ENCODE measurements around the gene GLP1R.

GLP1R gene

DNA sequence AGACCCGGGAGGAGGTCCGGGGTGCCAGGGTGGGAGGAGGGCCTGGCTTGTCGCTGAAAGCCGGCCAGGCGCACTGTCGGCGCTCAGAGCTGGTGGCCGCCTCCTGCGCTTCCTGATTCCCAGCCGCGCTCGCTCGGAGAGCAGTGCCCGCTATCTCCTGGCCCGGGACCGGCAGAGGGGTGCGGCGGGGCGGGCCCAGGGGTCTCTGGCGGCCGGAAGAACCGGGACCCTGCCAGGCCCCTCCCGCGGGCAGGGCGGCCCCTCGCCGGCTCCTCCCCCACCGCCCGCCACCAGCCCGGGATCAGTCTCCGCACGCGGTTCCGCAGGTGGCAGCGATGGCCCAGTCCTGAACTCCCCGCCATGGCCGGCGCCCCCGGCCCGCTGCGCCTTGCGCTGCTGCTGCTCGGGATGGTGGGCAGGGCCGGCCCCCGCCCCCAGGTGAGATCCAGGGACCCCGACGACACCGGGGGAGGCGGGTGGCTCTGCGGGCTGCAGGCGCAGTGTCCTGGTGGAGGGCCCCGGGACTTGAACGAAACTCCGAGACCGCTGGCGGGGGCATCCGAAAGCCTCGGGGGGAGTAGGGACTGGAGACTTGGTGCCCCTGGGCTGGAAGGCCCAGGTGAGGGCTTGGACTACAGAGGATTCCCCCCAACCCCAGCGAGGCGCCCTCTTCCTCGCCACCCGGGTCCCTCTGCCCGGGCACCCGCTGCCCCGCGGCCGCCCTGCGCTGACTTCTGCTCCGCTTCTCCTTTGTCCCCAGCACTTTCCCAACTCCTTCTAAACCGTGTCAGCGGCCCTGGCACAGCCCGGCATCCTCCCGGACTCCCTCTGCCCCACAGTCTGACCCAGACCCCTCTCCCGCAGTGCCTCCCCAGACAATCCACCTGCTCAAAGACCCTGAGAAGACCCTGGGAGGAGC lies at the start of gene GLP1R:
GLP1R (plus strand) TSS at position 301 of the 919 bp plus-strand sequence; CDS start at position 361, 60 bp downstream.
- DNase-seq (ENCODE audit: low spot score) = no peak

DNA sequence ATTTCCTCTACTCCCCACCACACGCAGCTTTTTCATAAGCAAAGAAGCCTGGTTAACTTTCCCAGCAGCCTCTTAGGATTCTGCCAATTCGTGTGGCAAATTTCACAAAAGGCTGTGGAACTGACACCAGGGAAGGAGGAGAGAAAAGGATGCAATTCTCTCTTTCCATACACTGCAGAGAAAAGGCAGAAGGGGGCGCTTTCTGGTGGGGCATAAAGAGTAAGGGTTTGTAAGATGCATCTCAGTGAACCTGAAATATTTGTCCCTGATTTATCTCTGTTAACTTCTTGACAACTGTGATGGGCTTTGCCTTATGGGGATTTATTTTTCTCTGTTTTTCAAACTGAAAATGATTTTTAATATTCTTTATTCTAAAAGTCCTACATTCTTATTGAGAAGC lies 45.5 kb upstream of the GLP1R start:
- DNase-seq (ENCODE audit: low spot score) = peak; percentile 16

DNA sequence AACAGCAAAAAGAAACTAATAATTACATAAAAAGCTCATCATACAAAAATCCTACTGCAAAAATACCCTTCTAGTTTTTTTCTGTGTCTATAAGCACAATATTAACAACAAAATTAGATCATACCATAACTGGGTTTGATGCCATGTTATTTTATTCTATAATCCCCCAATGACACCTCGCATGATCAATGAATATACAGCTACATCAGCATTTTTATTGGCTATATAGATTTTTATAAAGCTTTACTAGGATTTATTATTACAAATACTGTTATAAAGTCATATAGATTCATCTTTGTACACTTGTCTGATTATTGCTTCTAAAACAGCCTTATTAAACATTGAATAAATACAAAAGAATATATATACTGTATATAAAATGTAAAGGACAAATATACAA lies 45.1 kb upstream of the GLP1R start:
- DNase-seq (ENCODE audit: low spot score) = no peak

DNA sequence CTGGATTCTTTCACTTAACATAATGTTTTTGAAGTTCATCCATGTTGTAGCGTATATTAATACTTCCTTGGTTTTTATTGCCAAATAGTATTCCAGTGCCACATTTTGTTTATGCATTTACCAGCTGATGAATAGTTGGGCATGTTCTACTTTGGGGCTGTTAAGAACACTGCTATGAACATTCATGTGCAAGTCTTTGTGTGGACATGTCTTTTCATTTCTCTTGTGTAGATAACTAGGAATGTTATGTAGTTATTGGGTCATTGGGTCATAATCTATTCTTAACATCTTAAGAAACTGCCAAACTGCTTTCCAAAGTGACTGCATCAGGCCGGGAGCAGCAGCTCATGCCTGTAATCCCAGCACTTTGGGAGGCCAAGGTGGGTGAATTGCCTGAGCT lies 43.8 kb upstream of the GLP1R start:
- no peak for DNase-seq (ENCODE audit: low spot score)

DNA sequence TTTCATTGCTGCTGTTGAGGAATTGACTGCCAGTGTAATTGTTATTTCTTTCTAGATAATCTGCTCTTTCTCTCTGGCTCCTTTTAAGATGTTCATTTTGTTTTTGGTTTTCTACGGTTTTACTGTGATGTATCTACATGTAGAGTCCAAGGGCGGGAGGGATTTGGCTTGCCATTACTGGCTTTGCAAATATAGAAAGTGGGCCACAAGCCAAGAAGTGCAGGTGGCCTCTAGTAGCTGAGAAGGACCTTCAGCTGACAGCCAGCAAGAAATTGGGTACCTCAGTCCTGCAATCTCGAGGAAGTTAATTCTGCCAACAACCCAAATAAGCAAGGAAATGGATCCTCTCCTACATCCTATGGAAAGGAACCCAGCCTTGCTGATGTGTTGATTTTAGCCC lies 42.8 kb upstream of the GLP1R start:
- DNase-seq (ENCODE audit: low spot score) = no peak

DNA sequence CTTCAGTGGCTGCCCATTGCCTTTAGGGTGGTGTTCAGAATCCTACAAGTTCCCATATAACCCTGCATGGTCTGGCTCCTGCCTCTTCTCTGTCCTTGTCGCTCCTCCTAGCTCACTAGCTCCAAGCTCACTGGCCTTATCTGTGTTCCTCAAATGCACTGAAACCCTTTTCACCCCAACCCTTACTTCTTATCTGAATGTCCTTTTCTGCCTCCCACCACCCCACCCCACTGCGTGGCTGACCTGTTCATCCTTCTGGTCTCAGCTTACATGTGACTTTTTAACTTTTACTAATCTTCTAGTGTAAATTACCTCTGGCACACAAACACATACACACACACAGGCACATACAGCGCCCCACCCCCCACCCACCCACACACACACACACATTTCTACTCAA lies 41.0 kb upstream of the GLP1R start:
- no peak for DNase-seq (ENCODE audit: low spot score)

DNA sequence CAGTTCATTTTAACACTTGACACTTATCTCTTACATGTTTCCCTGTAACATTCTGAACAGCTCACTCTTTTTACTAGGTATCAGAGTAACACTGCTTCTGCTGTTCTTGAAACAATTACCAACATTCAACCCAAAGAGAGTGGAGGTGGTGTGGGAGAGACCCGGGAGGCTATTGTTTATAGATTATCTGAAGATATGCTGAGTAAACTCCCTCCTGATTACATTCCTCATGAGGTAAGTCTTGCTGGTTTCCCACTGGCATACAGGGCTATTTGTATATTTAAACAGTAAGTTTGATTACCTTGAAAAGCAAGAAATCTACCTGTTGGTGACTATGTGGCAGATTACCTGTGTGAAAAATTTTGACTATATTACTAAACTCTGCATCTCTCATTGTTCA lies 39.8 kb upstream of the GLP1R start:
- no peak for DNase-seq (ENCODE audit: low spot score)

DNA sequence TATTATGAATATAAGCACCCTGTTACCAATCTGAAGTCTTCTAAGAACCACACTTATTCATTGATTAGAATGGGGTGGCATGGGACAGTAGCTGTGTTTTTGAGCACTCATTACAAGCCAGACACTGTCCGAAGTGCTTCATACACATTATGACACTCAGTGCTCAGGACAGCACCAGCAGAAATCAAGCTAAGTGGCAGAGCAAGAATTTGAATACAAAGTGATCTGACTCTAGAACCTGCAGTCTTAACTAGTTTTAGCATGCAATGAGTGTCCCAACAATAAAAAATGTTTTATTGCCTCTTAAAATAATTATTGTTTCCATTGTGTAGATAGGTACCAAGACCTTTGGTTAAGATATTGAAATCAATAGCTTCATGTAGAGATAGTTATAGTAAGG lies 39.1 kb upstream of the GLP1R start:
- DNase-seq (ENCODE audit: low spot score) = no peak

DNA sequence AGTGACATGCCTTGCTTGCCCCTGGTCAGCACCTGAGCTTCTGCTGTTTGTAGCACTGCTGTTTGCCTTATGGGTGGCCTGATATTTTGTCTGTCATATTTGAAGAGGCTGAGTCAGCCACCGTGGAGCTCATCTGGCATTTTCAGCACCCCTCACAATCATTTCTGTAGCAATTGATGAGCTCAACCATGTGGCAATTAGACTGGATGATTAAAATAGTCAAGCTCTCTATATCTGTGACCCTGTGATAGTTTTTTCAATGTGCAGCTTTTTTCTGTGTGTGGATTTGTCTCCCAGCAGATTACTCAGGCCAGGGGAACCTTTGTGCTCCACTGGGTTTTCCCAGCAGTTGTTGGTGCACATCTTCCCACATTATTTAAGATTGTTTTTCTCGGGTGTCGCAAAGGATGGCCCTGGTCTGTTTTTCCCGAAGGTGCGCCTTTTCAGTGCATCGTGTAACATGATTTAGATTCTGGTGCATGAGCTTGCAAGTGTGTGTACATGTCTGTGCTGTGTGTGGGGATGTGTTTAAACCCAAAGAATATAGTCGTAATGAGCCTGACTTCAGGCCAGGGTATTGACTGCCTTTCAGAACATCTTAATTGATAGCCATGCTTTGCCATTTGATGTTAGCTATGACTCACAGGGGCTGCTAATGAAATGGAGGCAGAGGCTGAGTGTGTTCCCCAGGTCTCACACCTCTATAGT lies 31.6 kb upstream of the GLP1R start:
- no peak for DNase-seq (ENCODE audit: low spot score)

DNA sequence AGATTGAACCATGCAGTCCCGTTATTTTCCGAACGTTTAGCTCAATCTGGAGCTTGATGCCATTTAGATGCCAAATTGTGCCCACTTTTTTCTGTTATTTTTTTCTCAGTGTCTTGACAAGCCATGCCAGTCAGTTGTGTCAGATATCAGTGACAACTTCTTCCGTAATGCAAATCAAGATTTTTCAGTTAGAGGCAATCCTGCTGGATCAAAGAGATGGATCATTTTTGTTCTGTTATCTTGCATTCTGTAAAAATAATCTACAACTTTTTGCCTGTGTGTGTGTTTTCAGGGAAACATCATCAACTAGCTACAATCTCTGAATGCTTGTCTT lies 31.1 kb upstream of the GLP1R start:
- no peak for DNase-seq (ENCODE audit: low spot score)

DNA sequence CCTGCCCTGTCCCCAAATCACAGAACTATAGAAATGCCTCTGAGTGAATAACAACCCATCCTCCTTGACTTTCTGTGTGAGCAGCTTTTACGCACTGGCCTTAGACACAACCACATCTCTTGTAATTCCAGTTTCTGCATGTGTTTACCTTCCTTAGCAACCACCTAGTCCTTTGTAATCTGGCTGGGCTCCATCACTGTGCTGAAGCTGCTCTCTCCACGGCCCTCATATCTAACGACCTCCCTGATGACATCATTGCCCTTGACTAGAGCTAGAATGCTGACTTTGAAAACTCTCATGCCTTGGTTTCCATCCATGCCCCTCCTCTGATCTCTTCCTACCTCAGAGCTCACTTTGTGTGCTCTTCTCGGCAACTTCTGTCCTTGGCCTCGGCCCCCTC lies 30.5 kb upstream of the GLP1R start:
- DNase-seq (ENCODE audit: low spot score) = no peak

DNA sequence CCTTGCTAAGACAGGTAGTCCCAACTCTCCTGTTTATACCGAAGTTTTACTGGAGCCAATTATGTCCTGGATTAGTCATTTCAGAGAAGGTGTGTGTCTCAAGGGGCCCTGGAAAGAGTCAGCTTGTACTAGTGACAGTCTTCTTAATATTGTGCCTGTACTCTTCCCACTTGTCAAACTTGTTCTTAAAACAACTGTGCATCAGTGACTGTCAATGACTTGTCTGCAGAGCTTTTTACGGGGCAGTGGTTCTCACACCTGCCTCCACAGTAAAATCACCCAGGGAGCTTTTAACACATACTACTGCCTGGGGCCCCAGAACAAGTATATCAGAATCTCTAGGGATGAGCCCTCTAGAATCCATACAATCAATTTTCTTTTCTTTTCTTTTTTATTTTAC lies 28.4 kb upstream of the GLP1R start:
- DNase-seq (ENCODE audit: low spot score) = no peak

DNA sequence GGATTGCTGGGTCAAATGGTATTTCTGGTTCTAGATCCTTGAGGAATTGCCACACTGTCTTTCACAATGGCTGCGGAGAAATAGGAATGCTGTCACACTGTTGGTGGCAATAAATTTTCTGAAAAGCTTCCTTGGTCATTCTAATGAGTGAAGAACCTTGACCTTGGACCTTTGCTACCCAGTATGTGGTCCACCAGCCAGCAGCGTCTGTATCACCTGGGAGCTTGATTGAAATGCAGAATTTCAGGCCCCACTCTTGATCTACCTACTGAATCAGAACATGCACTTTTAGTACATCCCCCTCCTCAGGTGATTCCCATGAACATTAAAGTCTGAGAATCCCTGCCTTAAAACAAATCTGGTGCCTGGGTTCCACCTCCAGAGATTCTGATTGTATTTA lies 27.5 kb upstream of the GLP1R start:
- DNase-seq (ENCODE audit: low spot score) = no peak

DNA sequence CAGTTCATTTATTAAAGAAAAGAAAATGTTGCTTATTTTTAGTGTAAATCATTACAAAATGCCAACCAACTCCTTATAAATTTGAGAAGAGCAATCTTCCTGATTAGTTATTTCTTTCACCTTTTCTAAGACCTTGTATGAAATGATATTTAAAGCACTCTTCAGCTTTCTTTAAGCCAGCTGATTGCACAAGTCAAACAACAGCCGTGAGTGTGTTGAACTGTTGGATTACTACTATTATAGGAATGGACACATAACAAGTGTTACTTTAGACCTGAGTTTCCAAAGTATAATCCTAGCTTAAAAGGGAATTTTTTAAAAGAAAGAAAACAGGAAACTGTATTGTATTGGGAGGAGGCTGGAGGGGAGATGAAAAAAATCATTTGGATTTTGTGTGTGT lies 26.8 kb upstream of the GLP1R start:
- no peak for DNase-seq (ENCODE audit: low spot score)

DNA sequence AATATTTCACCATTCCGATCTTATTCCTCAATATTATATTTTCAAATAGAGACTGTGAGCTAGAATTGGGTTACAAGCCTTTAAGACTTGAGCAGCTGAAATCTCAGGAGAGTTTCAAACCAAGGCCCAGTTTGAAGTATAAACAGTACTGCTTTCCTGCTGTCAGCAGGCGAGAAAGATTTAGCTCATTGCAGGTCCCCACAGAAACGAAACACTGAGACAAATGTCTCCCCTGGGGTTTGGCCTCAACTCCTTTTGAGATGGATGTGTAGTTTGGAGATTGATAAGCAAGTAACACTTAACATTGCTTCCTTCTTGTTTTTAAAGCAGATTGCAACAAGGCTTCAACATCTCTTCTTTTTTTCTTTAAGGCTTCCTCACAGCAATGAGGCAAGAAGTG lies 22.4 kb upstream of the GLP1R start:
- no peak for DNase-seq (ENCODE audit: low spot score)

DNA sequence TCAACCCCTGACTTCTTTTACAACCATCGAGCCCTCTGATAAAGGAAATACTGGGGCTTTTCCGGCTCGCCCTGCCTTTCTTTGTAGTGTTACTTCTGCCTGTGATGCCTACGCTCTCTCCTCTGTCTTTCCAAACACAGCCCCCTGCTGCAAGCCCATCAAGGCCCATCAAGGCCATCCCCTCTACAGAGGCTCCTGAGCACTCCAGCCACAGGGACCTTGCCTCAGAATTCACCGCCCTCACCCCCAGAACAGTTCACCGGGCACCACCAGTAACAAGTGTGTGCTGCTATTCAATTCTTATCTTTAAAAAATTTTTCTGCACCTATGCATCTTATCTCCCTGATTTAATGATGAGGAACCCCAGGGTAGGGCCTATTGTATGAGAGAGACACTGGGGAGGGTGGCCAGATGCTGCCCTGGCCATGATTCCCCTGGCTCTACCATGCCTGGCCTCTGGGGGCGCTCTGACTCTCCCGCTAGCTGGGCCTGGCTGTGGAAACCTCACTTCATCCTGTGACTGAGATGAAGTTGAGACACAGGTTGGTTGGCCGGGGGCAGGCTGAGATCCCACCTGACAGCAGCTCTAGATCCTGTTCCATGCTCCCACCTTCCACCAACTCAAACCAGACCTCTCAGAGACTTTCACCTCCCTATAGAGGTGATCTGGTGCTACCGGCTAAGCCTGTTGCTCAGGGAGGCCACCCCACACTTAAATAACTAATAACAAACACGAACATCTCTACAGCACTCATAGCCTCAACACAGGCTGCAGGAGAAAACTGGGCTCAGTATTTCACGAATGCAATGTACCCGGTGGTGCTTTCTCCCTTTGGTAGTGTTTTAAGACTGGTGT lies 19.2 kb upstream of the GLP1R start:
- DNase-seq (ENCODE audit: low spot score) = peak; percentile 63

DNA sequence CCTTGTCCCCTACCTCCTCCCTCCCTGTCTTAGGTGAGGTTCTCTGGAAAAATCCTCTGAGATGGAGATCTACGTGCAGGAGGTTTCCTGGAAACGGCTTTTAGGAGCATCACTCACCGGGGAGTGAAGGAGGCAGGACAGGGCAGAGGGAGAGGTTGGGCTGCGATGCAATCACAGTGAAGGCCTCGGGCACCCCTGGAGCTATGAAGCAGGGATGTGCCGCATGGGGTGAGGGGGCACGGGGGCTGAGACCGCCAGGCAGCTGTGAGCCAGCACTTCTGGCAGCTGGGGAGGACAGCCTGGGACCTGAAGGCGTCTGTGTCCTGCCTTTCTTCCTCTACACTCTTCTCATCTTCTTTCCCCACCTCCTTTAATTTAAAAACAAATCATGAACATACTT lies 12.9 kb upstream of the GLP1R start:
- DNase-seq (ENCODE audit: low spot score) = no peak

DNA sequence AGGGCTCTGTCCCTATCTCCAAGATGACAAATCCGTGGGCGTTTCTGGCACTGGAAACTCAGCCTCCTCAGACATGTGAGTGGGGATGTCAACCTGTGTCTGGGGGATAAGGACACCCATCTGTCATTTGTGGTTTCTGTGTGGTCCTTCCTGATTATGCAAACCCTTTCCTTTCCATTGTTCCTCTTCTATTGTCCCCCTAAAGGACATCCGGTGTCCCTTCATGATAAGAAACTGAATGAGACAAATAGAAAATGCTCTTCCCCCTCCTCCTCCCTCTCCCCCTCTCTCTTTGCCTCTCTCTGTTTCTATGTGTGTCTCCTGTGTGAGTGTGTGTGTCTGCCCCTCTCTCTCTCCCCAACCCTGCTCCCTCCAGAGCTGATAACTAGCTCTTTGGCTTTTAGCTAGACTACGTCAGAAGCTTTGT lies 11.5 kb upstream of the GLP1R start:
- no peak for DNase-seq (ENCODE audit: low spot score)

DNA sequence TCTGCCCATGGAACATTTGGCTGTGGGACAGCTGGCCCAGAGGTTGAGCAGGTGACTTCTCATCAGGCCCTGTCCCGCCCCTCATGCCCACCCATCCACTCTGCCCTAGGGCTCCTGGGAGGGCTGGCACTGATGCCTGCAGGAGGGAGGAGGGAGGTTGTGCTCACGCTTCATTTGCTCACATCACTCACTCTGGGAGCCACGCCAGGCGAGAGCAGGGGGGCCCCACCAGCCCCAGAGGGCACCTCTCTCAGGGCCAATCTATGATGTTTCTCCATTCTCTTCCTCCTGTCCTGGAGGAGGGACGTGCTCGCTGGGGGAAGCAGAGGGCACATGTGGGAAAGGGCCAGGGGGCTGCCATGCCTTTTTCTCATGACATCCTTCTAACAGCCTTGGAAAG lies 10.9 kb upstream of the GLP1R start:
- no peak for DNase-seq (ENCODE audit: low spot score)

DNA sequence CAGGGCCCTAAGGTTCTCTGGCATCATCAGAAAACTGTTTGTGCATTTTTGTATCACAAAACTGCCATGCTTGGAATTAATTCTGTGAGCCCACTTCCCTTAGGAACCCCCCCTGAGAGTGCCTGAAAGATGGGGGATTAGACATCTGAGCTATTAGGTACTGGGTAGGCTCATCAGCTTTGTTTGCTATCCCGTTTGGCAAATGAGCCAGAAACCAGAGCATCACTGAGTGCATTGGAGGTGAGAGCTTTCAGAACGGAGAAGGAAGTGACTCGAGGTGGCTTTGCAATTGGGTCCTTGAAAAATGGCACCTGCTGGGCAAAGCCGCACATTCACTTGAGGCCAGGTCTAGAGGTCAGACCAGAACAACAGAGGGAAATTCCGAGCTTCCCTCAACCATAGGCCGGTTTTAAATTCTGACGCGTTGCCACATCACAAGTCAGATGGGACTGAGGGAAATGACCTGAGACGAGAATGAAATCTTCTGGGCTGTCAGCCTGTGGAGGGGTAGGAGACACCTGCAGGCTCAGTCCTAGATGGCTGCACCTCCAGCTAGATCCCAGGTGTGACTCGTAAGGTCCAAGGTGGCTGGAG lies 8.4 kb upstream of the GLP1R start:
- no peak for DNase-seq (ENCODE audit: low spot score)

DNA sequence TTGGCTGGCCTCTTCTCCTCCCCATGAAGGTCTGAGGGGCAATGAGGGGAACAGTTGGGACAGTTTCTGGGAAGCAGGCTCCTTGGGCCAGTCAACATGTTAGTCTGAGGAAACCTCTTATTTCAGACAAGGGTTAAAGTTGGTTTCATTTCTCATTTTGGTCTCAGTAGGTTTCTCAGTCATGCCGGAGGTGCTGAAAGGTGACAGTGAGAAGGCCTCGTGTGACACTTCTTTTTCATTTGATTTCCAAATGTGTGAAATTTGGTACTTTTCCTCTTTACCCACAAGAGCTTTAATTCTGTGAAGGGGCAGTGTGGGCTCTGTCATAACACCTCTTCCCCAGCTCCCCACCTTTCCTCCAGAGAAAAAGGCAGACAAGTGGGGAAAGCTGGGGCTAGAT lies 7.5 kb upstream of the GLP1R start:
- DNase-seq (ENCODE audit: low spot score) = no peak

DNA sequence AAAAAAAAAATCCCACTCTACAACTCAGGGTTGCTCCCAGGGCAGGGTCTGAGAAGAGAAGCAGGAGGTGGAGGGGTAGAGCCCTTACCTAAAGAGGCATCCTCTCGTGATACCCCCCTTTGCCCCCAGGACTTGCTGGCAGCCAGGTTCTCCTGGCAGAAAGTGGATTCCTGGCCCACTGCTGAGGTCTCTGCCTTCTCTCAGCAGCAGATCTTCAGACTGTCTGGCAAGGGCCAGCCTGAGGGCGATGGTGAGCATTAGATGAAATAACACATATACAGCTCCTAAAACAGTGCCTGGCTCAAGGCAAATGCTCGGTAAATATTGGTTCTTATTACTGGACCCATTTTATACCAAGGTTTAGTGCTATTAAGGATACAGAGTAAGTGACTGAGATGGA lies 4.8 kb upstream of the GLP1R start:
- no peak for DNase-seq (ENCODE audit: low spot score)
